ENCODE measurements around the gene MPI.

Gene MPI

GRCh38 chr15:74865316-74865715 is 24.5 kb upstream of the MPI start:
- Histone ChIP-seq H3K4me3 (ENCODE audit: low read length) (no peak overlapping the region), H3K4me1 (ENCODE audit: insufficient read depth, low read length) (no peaks in the 10 kb centered on the region; the same call in 1 of the 2 replicates), H3K9me3 (ENCODE audit: insufficient read depth, low read depth, low read length) (no peaks in the 10 kb centered on the region), H3K36me3 (ENCODE audit: insufficient read depth, low read depth, low read length) (peaks cover 11% of the 10 kb centered on the region), H3K9ac (ENCODE audit: low read depth, low read length) (no peak overlapping the region), H3K27ac (ENCODE audit: low read length) (no peak overlapping the region), H3K27me3 (ENCODE audit: insufficient read depth, low read length) (no peaks in the 10 kb centered on the region)

GRCh38 chr15:74866090-74866489 is 23.8 kb upstream of the MPI start:
- no peak overlapping the region for H3K4me3 ChIP-seq (ENCODE audit: low read length)
- no peak overlapping the region for H3K27ac ChIP-seq (ENCODE audit: low read length)
- H3K27me3 ChIP-seq (ENCODE audit: insufficient read depth, low read length): no peaks in the 10 kb centered on the region
- no peak overlapping the region for H3K9ac ChIP-seq (ENCODE audit: low read depth, low read length)
- H3K4me1 ChIP-seq (ENCODE audit: insufficient read depth, low read length): peaks cover 5% of the 10 kb centered on the region; the same call in 1 of the 2 replicates
- no peaks in the 10 kb centered on the region for H3K9me3 ChIP-seq (ENCODE audit: insufficient read depth, low read depth, low read length)
- H3K36me3 ChIP-seq (ENCODE audit: insufficient read depth, low read depth, low read length): peaks cover 12% of the 10 kb centered on the region

- Histone ChIP-seq H3K27me3 (ENCODE audit: insufficient read depth, low read length) (no peaks in the 10 kb centered on the region), H3K9me3 (ENCODE audit: insufficient read depth, low read depth, low read length) (no peaks in the 10 kb centered on the region), H3K9ac (ENCODE audit: low read depth, low read length) (no peak overlapping the region), H3K27ac (ENCODE audit: low read length) (no peak overlapping the region), H3K4me1 (ENCODE audit: insufficient read depth, low read length) (peaks cover 5% of the 10 kb centered on the region), H3K4me3 (ENCODE audit: low read length) (no peak overlapping the region), H3K36me3 (ENCODE audit: insufficient read depth, low read depth, low read length) (peaks cover 14% of the 10 kb centered on the region)
Measured at GRCh38 chr15:74867466-74868038, 22.3 kb upstream of the MPI start.

- no peak overlapping the region for H3K27ac ChIP-seq (ENCODE audit: low read length)
- no peaks in the 10 kb centered on the region for H3K9me3 ChIP-seq (ENCODE audit: insufficient read depth, low read depth, low read length)
- no peak overlapping the region for H3K9ac ChIP-seq (ENCODE audit: low read depth, low read length)
- peaks cover 14% of the 10 kb centered on the region for H3K36me3 ChIP-seq (ENCODE audit: insufficient read depth, low read depth, low read length)
- H3K27me3 ChIP-seq (ENCODE audit: insufficient read depth, low read length): no peaks in the 10 kb centered on the region
- H3K4me3 ChIP-seq (ENCODE audit: low read length): no peak overlapping the region
- H3K4me1 ChIP-seq (ENCODE audit: insufficient read depth, low read length): peaks cover 5% of the 10 kb centered on the region
Measured at GRCh38 chr15:74868059-74868458, 21.8 kb upstream of the MPI start.

GRCh38 chr15:74869372-74869725 is 20.5 kb upstream of the MPI start:
- Histone ChIP-seq H3K9me3 (ENCODE audit: insufficient read depth, low read depth, low read length) (no peaks in the 10 kb centered on the region), H3K27ac (ENCODE audit: low read length) (no peak overlapping the region), H3K4me3 (ENCODE audit: low read length) (no peak overlapping the region), H3K36me3 (ENCODE audit: insufficient read depth, low read depth, low read length) (peaks cover 14% of the 10 kb centered on the region), H3K9ac (ENCODE audit: low read depth, low read length) (no peak overlapping the region), H3K27me3 (ENCODE audit: insufficient read depth, low read length) (no peaks in the 10 kb centered on the region), H3K4me1 (ENCODE audit: insufficient read depth, low read length) (peaks cover 5% of the 10 kb centered on the region)

GRCh38 chr15:74869726-74870407 is 20.0 kb upstream of the MPI start:
- no peaks in the 10 kb centered on the region for H3K27me3 ChIP-seq (ENCODE audit: insufficient read depth, low read length)
- H3K27ac ChIP-seq (ENCODE audit: low read length): no peak overlapping the region
- H3K4me1 ChIP-seq (ENCODE audit: insufficient read depth, low read length): peaks cover 5% of the 10 kb centered on the region
- peaks cover 14% of the 10 kb centered on the region for H3K36me3 ChIP-seq (ENCODE audit: insufficient read depth, low read depth, low read length)
- no peak overlapping the region for H3K4me3 ChIP-seq (ENCODE audit: low read length)
- no peaks in the 10 kb centered on the region for H3K9me3 ChIP-seq (ENCODE audit: insufficient read depth, low read depth, low read length)
- H3K9ac ChIP-seq (ENCODE audit: low read depth, low read length): no peak overlapping the region

GRCh38 chr15:74870436-74871215 is 19.2 kb upstream of the MPI start:
- H3K4me1 ChIP-seq (ENCODE audit: insufficient read depth, low read length): peaks cover 5% of the 10 kb centered on the region
- H3K9ac ChIP-seq (ENCODE audit: low read depth, low read length): no peak overlapping the region
- peak overlapping the region; percentile 30; the same call in 1 of the 2 replicates for H3K4me3 ChIP-seq (ENCODE audit: low read length)
- no peaks in the 10 kb centered on the region for H3K9me3 ChIP-seq (ENCODE audit: insufficient read depth, low read depth, low read length)
- no peaks in the 10 kb centered on the region for H3K27me3 ChIP-seq (ENCODE audit: insufficient read depth, low read length)
- H3K36me3 ChIP-seq (ENCODE audit: insufficient read depth, low read depth, low read length): peaks cover 14% of the 10 kb centered on the region
- no peak overlapping the region for H3K27ac ChIP-seq (ENCODE audit: low read length)

- Histone ChIP-seq H3K36me3 (ENCODE audit: insufficient read depth, low read depth, low read length) (peaks cover 14% of the 10 kb centered on the region), H3K27ac (ENCODE audit: low read length) (no peak overlapping the region), H3K9ac (ENCODE audit: low read depth, low read length) (peak overlapping the region; percentile 87; the same call in 1 of the 2 replicates), H3K4me1 (ENCODE audit: insufficient read depth, low read length) (peaks cover 5% of the 10 kb centered on the region), H3K9me3 (ENCODE audit: insufficient read depth, low read depth, low read length) (no peaks in the 10 kb centered on the region), H3K4me3 (ENCODE audit: low read length) (peak overlapping the region; percentile 87), H3K27me3 (ENCODE audit: insufficient read depth, low read length) (no peaks in the 10 kb centered on the region)
Measured at GRCh38 chr15:74872702-74873035, 17.2 kb upstream of the MPI start.

GRCh38 chr15:74873036-74873755 is 16.6 kb upstream of the MPI start, which contains the start of gene SCAMP2:
SCAMP2 (minus strand) TSS chr15:74873365; CDS start chr15:74873255, 110 bp downstream.
- Histone ChIP-seq H3K4me3 (ENCODE audit: low read length) (peak within 1 kb of the TSS; percentile 87), H3K27me3 (ENCODE audit: insufficient read depth, low read length) (no peaks in the 10 kb centered on the region), H3K36me3 (ENCODE audit: insufficient read depth, low read depth, low read length) (peaks cover 14% of the 10 kb centered on the region), H3K9ac (ENCODE audit: low read depth, low read length) (peak within 1 kb of the TSS; percentile 87), H3K4me1 (ENCODE audit: insufficient read depth, low read length) (peaks cover 5% of the 10 kb centered on the region), H3K27ac (ENCODE audit: low read length) (no peak within 1 kb of the TSS), H3K9me3 (ENCODE audit: insufficient read depth, low read depth, low read length) (no peaks in the 10 kb centered on the region)

- H3K27me3 ChIP-seq (ENCODE audit: insufficient read depth, low read length): no peaks in the 10 kb centered on the region
- peaks cover 7% of the 10 kb centered on the region; the same call in 1 of the 2 replicates for H3K36me3 ChIP-seq (ENCODE audit: insufficient read depth, low read depth, low read length)
- peaks cover 5% of the 10 kb centered on the region for H3K4me1 ChIP-seq (ENCODE audit: insufficient read depth, low read length)
- H3K27ac ChIP-seq (ENCODE audit: low read length): no peak overlapping the region
- peak overlapping the region; percentile 85 for H3K4me3 ChIP-seq (ENCODE audit: low read length)
- H3K9me3 ChIP-seq (ENCODE audit: insufficient read depth, low read depth, low read length): no peaks in the 10 kb centered on the region
- H3K9ac ChIP-seq (ENCODE audit: low read depth, low read length): peak overlapping the region; percentile 58; the same call in 1 of the 2 replicates
Measured at GRCh38 chr15:74873756-74874424, 16.0 kb upstream of the MPI start.

GRCh38 chr15:74878273-74878672 is 11.6 kb upstream of the MPI start:
- H3K9me3 ChIP-seq (ENCODE audit: insufficient read depth, low read depth, low read length): peaks cover 4% of the 10 kb centered on the region
- H3K36me3 ChIP-seq (ENCODE audit: insufficient read depth, low read depth, low read length): no peaks in the 10 kb centered on the region
- no peaks in the 10 kb centered on the region for H3K27me3 ChIP-seq (ENCODE audit: insufficient read depth, low read length)
- no peak overlapping the region for H3K9ac ChIP-seq (ENCODE audit: low read depth, low read length)
- H3K4me3 ChIP-seq (ENCODE audit: low read length): no peak overlapping the region
- H3K27ac ChIP-seq (ENCODE audit: low read length): no peak overlapping the region
- no peaks in the 10 kb centered on the region; the same call in 1 of the 2 replicates for H3K4me1 ChIP-seq (ENCODE audit: insufficient read depth, low read length)
